Activated T-cell treated with anti-CD3 and anti-CD28 coated beads, Interleukin-2, amount 50 U/mL, for 48 hours (primary cell): Measurements from ENCODE around the gene LRGUK.
"Not testable (repeated sequence)": the region's sequence is repeated elsewhere in the genome, so short reads cannot be mapped to it uniquely, and the experiment has no call there.

ENCODE experiments used
- DNase-seq, 2 experiments: peaks; one replicate each; pipeline ENCODE4 v3.0.0-alpha.2; 2020

Gene LRGUK

GRCh38 chr7:134186801-134187200 lies 59.7 kb downstream of the LRGUK start:
- no peak for DNase-seq

DNA sequence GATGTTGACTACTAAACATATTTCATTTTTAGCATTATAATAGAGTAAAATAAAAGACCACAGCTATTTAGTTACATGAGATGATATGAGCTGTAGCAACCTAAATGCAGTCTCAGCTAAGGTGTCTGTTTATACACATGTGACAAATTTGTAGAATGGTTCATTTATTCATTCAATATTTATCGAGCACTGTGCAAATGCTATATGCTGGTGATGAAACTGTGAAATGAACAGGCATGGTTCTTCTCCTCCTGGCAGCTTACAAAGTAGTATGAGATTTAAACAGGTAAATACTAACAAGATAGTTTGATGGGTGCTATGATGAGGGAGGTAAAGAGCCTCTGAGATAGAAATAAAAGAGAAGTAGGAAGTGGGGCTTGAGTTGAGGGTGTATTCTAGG lies 60.8 kb downstream of the LRGUK start:
- DNase-seq, result no peak

DNA sequence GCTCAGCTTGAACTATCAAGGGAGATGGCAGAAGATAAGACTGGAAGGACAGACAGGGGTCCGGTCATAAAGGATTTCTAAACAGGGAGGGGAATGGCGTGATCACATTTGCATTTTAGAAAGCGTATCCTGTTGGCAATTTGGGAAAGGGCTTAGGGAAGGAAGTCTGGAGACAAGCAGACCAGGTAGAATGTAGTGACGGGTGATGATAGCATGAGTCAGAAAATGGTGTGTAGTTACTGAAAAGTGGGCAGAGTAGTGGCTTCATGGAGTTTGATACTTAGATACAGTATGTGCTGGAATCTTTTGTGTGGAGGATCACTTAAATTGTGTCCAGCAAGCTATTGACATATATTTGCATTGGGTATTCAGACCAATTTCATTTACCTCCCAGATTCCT lies 61.2 kb downstream of the LRGUK start:
- DNase-seq, result no peak

GRCh38 chr7:134189559-134189958 lies 62.4 kb downstream of the LRGUK start:
- DNase-seq, result no peak

DNA sequence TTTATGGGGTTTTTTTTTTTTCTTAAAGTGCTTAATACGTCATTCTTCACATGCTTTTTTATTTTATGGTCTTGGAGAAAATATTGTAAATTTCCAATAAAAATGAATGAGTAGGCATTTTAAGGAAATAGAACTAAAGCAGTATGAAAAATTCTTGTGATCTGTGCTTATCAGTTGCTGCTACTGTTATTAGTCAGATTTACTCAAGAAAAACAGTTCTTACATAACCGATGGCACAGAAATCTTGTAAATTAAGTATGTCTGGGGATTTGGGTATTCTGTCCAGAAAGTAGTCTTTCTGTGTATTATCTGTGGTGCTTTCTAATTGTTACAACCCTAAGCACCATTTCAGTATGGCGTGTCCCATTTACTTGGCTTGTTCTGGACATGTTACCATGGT lies 64.7 kb downstream of the LRGUK start:
- DNase-seq, result no peak

- DNase-seq, result no peak
These were observed 66.1 kb downstream of the LRGUK start for GRCh38 chr7:134193240-134193639.

GRCh38 chr7:134195252-134195651 lies 68.1 kb downstream of the LRGUK start:
- no peak for DNase-seq

DNA sequence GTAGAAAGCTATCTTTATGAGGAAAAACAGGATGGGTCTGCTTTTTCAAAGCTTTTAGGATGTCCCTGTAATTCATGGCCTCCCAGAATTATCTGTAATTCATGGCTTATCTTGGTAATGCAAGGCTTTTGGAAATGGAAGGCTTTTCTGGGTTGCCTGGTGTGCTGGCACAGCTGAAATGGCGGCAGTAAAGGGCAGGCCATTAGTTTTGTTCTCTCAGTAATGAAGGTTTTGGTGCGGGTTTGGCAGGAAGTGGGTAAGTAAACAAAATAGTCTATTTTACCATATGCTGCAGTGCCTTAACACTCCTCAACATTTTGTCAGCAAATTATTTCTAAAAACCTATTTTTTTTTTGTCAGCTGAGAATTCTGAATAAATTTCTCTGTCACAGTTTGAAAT lies 69.3 kb downstream of the LRGUK start:
- DNase-seq, result no peak

DNA sequence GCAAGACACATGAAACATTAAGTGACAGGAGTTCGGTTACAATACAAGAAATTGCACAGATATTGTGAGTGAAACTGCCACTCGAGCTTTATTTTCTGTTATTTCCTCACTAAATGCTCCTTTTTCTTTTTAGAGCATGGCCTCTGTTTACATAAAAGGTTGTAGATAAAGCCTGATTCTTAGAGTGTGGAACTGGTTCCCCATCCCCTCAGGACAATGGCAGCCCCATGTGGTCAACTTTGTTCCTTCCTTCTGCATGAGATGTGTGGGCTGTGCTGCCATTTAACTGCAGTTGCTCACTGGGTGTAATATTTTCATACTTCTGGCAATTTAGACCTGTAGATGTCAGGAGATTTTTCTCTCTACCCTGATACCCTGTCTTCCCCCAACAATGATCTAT lies 70.2 kb downstream of the LRGUK start:
- DNase-seq, result no peak

- no peak for DNase-seq
These were observed 73.8 kb downstream of the LRGUK start for GRCh38 chr7:134200970-134201369.

DNA sequence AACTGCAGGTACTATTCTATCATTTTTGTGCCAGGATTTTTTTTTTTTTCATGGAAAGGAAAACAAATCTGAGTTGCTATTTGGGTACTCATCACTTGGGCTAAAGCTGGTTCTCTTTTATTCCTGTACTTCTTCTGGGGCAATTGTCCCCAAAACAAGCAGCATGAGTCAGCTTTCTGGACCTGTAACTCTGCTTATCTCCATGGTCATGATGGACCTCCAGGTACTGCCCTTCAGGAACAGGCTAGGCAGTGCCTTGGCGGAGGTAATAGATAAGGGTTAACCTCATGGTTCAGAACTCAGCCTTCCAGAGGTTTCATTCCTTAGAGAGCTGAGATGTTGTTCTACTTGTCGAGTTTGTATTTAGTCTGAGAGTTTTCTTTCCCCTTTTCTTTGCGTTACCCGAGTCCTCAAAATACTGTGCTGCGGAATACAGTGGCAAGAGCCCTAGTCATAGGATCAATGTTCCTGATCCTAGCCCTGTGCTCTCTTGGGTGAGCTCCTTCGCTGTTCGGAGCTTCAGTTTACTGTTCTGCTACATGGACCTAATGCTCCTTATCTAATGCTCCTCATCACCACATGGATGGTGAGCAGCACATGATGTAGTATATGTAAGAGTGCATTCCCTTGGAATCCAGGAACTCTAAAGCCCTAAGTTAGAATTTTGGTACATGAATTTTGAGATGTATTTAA lies 74.6 kb downstream of the LRGUK start:
- DNase-seq, result no peak

- no peak for DNase-seq
These were observed 76.2 kb downstream of the LRGUK start for GRCh38 chr7:134203186-134203889.

DNA sequence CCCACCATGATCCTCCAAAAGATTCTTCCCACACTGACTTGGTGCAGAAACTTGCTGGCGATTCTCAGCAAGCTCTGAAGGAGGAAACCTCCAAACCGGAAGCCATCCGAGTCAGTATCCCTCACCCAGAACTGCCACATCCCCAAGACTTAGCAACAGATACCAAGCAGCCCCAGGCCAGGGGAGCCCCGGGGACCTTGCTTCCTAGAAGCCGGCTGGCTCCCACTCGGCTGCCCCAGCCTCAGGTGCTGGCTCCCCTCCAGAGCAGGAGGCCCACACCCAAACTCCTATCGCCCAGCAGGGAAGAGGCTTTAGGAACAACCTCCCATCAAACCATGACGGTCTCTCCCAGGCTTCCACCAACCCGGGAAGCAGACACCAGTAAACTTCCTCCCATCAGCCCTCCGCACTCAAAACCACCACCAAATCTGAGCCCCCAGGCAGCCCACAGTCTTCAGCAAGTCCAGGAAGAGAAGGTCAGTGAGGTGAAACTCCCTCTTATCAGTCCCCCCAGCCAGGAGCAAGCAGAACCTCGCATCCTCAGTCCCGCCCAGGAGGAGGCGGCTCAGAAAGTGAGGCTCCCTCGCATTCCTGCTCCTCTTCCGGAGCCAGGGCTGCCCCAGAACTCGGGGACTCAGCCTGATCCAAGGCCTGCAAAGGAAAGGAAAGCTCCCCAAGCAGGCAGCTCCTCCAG lies 82.3 kb downstream of the LRGUK start:
- no peak for DNase-seq

GRCh38 chr7:134210227-134210626 lies 83.1 kb downstream of the LRGUK start:
- no peak for DNase-seq

- no peak for DNase-seq
These were observed 84.0 kb downstream of the LRGUK start for GRCh38 chr7:134210976-134211663.

GRCh38 chr7:134211817-134212216 lies 84.7 kb downstream of the LRGUK start:
- DNase-seq, result no peak

- DNase-seq, result no peak
These were observed 85.7 kb downstream of the LRGUK start for GRCh38 chr7:134212576-134213546.

DNA sequence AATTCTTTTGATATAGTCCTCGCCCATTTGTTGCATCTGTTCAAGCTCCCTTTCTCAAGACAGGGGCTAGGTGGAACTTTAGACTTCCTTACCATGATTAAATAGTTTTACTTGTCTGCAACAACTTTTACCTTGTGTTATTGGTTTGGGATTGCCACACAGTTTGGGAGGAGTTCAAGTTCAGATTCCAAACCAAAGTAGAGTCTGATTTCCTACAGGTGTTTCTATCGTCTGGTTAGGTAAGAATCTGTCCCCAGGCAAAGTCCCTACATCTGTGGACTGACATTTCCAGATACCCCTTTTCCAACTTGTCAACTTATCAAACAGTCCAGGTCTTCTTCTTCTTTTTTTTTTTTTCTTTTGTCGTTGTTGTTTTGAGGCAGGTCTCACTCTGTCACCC lies 93.1 kb downstream of the LRGUK start:
- no peak for DNase-seq

DNA sequence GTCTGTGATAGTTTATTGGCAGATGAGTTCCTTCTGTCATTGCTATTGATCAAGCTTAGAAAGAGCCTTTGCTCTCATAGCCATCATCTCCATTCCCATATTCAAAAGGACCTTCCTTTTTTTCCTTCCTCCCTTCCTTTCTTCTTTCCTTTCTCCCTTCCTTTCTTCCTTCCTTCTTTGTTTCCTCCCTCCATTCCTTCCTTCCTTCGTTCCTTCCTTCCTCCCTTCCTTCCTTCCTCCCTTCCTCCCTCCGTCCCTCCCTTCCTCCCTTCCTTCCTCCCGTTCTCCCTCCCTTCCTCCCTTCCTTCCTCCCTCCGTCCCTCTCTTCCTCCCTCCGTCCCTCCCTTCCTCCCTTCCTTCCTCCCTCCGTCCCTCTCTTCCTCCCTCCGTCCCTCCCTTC lies 104.2 kb downstream of the LRGUK start:
- DNase-seq, result not testable (repeated sequence)

DNA sequence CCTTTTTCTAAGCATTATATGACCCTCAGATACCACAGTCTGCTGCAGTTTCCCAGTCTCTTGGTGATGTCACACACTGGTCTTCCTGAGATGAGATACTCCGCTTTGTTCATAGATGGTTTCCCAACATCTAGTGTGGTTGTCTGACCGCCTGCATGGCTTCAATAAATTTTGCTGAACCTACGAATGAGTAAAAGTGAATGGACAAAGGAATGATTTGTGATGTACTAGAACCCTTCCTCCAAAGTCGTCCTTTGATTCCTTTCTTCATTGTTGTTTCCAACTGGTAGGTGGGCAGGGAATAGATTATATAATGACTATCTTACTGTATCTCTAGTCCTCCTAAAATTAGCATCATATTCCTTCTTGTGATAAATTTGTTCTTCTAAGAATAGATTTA lies 107.1 kb downstream of the LRGUK start:
- DNase-seq, result no peak

- DNase-seq, result no peak
These were observed 118.1 kb downstream of the LRGUK start for GRCh38 chr7:134245253-134245652.

- DNase-seq, result no peak
These were observed 119.2 kb downstream of the LRGUK start for GRCh38 chr7:134246347-134246746.
